Ishikawa (cell line): Measurements from ENCODE around the gene ERCC5.

Experiments
- CEBPB ChIP-seq: IDR thresholded peaks from 2 replicates; pipeline ENCODE4 v1.6.1; 2012
- CREB1 ChIP-seq: IDR thresholded peaks from 2 replicates; pipeline ENCODE4 v1.6.1; 2012; ENCODE audit warnings: low read depth
- EGR1 ChIP-seq: IDR thresholded peaks from 2 replicates; pipeline ENCODE4 v1.6.1; 2012
- EP300 ChIP-seq: IDR thresholded peaks from 2 replicates; pipeline ENCODE4 v1.6.1; 2012; ENCODE audit warnings: borderline replicate concordance
- FOXM1 ChIP-seq: IDR thresholded peaks from 2 replicates; pipeline ENCODE4 v1.6.1; 2012; ENCODE audit warnings: low read depth, borderline replicate concordance
- NFIC ChIP-seq: IDR thresholded peaks from 2 replicates; pipeline ENCODE4 v1.6.1; 2012
- RAD21 ChIP-seq: IDR thresholded peaks from 2 replicates; pipeline ENCODE4 v1.6.1; 2012; ENCODE audit warnings: low read depth
- TAF1 ChIP-seq: IDR thresholded peaks from 2 replicates; pipeline ENCODE4 v1.6.1; 2012; ENCODE audit warnings: low read depth, mild to moderate bottlenecking
- TCF12 ChIP-seq: IDR thresholded peaks from 2 replicates; pipeline ENCODE4 v1.6.1; 2012; ENCODE audit warnings: low read depth
- TEAD4 ChIP-seq: IDR thresholded peaks from 2 replicates; pipeline ENCODE4 v1.6.1; 2012
- YY1 ChIP-seq: IDR thresholded peaks from 2 replicates; pipeline ENCODE4 v1.6.1; 2012; ENCODE audit warnings: low read depth
- ZBTB7A ChIP-seq: IDR thresholded peaks from 2 replicates; pipeline ENCODE4 v1.6.1; 2012; ENCODE audit warnings: low read depth
- TF ChIP-seq, protein P1 (sequence below): IDR thresholded peaks from 2 replicates; pipeline ENCODE4 v1.6.1; 2012
- TF ChIP-seq, protein P2 (sequence below): IDR thresholded peaks from 2 replicates; pipeline ENCODE4 v1.6.1; 2012; ENCODE audit warnings: low read depth, mild to moderate bottlenecking
- TF ChIP-seq, protein P3 (sequence below): IDR thresholded peaks from 2 replicates; pipeline ENCODE4 v1.6.1; 2012

ERCC5 gene

DNA sequence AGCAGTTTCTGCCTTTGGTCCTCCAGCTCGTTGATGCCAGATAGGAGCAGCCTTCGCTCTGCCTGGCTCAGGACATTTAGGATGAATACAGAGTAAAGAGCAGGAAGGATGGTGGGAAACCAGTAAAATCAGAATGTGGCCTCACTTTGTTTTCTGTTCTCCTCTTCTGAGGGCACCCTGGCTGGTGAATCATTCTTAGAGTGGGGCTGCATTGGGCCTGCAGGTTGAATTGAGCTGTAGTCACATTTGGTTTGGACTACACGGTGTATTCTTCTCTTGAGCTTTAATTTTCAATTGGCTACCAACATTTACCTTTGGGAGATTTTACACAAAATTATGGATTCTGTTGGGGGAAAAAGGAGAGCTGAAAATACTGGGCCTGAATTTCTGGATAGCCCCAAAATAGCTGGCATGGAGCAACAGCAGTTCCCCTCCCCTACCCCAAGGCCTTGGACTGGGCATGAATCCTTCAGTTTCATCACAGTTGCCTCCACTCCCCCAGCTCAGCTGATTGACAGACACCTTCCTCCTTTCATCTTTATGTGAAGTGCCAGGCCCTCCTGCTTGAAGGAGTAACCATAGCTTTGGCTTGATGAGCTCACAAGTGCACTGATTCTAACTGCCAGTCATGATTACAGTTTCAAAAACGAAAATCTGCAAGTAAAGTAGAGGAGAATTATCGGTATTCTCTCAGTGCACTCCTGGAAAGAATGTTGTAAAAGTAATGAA lies 24.3 kb downstream of the ERCC5 start:
- no peak for TF ChIP-seq CREB1
- no peak for TF ChIP-seq YY1
- TF ChIP-seq CEBPB, result no peak
- no peak for TF ChIP-seq TCF12
- TF ChIP-seq FOXM1, result no peak
- TF ChIP-seq, protein P1, sequence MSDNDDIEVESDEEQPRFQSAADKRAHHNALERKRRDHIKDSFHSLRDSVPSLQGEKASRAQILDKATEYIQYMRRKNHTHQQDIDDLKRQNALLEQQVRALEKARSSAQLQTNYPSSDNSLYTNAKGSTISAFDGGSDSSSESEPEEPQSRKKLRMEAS, result no peak
- TF ChIP-seq, protein P2, sequence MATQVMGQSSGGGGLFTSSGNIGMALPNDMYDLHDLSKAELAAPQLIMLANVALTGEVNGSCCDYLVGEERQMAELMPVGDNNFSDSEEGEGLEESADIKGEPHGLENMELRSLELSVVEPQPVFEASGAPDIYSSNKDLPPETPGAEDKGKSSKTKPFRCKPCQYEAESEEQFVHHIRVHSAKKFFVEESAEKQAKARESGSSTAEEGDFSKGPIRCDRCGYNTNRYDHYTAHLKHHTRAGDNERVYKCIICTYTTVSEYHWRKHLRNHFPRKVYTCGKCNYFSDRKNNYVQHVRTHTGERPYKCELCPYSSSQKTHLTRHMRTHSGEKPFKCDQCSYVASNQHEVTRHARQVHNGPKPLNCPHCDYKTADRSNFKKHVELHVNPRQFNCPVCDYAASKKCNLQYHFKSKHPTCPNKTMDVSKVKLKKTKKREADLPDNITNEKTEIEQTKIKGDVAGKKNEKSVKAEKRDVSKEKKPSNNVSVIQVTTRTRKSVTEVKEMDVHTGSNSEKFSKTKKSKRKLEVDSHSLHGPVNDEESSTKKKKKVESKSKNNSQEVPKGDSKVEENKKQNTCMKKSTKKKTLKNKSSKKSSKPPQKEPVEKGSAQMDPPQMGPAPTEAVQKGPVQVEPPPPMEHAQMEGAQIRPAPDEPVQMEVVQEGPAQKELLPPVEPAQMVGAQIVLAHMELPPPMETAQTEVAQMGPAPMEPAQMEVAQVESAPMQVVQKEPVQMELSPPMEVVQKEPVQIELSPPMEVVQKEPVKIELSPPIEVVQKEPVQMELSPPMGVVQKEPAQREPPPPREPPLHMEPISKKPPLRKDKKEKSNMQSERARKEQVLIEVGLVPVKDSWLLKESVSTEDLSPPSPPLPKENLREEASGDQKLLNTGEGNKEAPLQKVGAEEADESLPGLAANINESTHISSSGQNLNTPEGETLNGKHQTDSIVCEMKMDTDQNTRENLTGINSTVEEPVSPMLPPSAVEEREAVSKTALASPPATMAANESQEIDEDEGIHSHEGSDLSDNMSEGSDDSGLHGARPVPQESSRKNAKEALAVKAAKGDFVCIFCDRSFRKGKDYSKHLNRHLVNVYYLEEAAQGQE, result no peak
- TF ChIP-seq EP300, result no peak
- TF ChIP-seq RAD21, result no peak
- no peak for TF ChIP-seq NFIC
- TF ChIP-seq, protein P3, sequence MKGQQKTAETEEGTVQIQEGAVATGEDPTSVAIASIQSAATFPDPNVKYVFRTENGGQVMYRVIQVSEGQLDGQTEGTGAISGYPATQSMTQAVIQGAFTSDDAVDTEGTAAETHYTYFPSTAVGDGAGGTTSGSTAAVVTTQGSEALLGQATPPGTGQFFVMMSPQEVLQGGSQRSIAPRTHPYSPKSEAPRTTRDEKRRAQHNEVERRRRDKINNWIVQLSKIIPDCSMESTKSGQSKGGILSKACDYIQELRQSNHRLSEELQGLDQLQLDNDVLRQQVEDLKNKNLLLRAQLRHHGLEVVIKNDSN, result no peak
- TF ChIP-seq TEAD4, result no peak
- no peak for TF ChIP-seq ZBTB7A
- no peak for TF ChIP-seq EGR1
- no peak for TF ChIP-seq TAF1

DNA sequence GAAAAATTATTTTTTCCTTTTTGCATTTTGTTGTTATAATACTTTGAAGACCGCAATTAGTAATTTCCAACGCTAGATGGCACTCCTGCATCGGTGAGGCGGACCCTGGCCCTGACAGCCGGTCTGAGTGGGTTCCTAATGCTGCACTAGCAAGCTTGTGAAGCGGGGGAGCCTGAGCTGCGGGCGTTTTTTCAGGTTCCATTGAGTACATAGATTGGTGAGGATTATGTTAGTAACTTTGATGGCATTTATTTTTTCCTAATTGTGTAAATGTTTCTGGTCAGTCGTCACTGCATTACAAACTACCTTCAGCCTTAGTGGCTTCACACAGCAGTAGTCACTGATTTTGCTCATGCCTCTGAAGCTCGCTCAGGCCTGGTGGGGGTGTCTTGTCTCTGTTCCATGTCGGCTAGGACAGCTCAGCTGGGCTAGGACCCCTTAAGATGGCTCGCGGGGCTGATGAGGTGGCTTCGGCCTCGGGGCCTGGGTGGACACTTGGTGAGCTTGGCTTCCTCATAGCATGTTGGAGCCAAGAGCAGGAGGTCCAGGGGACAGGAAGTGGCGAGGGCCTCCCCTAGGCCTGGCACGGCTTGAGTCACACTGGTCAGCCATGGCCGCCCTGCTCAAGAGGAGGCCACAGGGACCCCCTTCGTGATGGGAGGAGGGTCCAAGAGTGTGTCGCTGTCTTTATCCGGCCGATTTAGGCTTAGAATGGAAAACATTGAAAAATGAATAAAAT lies 25.0 kb downstream of the ERCC5 start:
- peak; percentile 56 for TF ChIP-seq RAD21
- TF ChIP-seq, protein P3, result no peak

DNA sequence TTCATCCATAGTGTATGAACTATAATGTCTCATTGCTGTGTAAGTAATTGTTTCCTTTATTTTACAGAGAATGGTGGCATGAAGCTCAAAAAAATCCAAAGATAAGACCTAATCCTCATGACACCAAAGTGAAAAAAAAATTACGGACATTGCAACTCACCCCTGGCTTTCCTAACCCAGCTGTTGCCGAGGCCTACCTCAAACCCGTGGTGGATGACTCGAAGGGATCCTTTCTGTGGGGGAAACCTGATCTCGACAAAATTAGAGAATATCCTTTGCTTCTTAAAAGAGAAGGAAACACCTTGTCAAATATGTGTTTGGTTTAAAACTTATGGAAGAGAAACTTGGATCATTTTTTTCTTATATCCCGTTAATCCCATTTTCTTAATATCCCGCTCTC lies 26.3 kb downstream of the ERCC5 start:
- TF ChIP-seq EP300, result no peak
- no peak for TF ChIP-seq FOXM1
- TF ChIP-seq, protein P3, result no peak
- TF ChIP-seq RAD21, result no peak
- no peak for TF ChIP-seq NFIC
- no peak for TF ChIP-seq TCF12
- no peak for TF ChIP-seq TEAD4
- TF ChIP-seq YY1, result no peak
- TF ChIP-seq, protein P2, result no peak
- no peak for TF ChIP-seq EGR1
- TF ChIP-seq, protein P1, result no peak

DNA sequence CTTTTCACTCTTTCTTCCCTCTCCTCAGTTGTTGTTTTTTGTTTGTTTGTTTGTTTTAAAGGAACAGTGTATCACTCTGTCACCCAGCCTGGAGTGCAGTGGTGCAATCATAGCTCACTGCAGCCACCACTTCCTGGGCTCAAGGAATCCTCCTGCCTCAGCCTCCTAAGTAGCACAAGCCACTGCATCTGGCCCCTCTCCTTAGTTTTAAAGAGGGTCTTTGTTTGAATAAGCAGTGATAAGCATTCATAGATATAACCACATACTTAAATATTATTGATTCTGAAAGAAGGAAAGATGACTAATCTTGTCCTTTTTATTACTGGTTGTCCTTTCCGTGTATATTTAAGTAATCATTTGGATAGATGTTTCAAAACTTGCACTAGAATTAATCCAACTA lies 26.7 kb downstream of the ERCC5 start:
- TF ChIP-seq TAF1 (no peak), EP300 (no peak), CREB1 (no peak), RAD21 (no peak), TCF12 (no peak), TEAD4 (no peak), EGR1 (no peak)
- TF ChIP-seq, protein P1, result no peak
- TF ChIP-seq, protein P2, result no peak
- TF ChIP-seq, protein P3, result no peak
